GM18508 (cell line): Measurements from ENCODE around the gene RHO.

Experiments used
- ATAC-seq: cut with Tn5 transposase; IDR thresholded peaks from one replicate; pipeline ENCODE4 v1.9.1; 2021; ENCODE audit warnings: moderate number of reproducible peaks; ENCODE audit not compliant: insufficient read depth, unreplicated experiment

The RHO gene

GRCh38 chr3:129574206-129574605 is 45.8 kb downstream of the RHO start:
- no peak for ATAC-seq

GRCh38 chr3:129575233-129575996 is 47.0 kb downstream of the RHO start:
- ATAC-seq: no peak

- no peak for ATAC-seq
These were observed 47.6 kb downstream of the RHO start for GRCh38 chr3:129575997-129576384.

- no peak for ATAC-seq
These were observed 48.3 kb downstream of the RHO start for GRCh38 chr3:129576514-129577352.

GRCh38 chr3:129577366-129577765 is 48.9 kb downstream of the RHO start:
- ATAC-seq: no peak

GRCh38 chr3:129577925-129578786 is 49.7 kb downstream of the RHO start:
- no peak for ATAC-seq

GRCh38 chr3:129579991-129580390 is 51.6 kb downstream of the RHO start:
- ATAC-seq: no peak

- no peak for ATAC-seq
These were observed 53.2 kb downstream of the RHO start for GRCh38 chr3:129581623-129582022.

GRCh38 chr3:129582799-129583198 is 54.4 kb downstream of the RHO start:
- ATAC-seq: no peak

GRCh38 chr3:129583289-129583688 is 54.9 kb downstream of the RHO start:
- no peak for ATAC-seq

GRCh38 chr3:129584631-129585030 is 56.2 kb downstream of the RHO start:
- ATAC-seq: no peak
